Amniotic stem cell (primary cell): Measurements from ENCODE around the gene POLR2F.

Experiments
- DNase-seq: peaks from one replicate; lab custom pipeline; 2025; lab: John Stamatoyannopoulos, UW

The POLR2F gene

DNA sequence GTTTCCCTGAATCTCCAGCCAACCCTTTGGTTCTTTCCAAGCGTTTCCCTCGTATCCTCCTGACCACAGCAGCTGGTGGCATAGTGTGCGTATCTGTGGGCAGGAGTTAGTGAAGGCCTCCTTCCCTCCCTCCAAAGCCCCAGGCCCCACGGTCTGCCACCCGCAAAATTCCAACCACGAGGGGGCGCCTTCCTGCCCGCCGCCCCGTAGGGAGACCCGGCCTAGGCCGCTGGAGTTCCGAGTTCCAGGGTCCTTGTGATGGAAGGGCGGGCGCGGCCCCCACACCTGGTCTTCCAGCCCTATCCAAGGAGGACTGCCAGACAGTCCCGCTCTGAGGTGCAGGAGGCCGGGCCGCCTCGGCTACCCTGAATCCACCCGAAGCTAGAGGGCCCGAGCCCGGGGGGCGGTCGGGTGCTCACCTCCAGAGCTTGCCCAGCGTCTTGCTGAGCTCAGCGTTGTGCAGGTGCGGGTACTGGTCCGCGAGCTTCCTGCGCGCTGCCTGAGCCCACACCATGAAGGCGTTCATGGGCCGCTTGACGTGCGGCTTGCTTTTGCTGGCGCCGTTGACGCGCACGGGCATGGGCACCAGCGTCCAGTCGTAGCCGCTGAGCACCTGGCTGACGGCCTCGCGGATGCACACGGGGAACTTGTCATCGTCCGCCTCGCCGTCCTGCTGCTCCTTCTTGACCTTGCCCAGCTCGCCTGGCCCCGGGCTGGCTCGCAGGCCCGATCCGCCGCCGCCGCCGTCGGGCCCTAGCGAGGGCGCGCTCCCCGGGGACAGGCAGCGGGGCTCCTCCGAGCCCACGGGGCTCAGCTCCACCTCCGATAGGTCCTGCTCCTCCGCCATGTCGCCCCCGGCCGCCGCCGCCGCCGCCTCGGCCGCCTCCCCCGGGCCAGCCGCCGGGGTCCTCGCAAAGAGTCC lies 29.7 kb downstream of the POLR2F start:
- DNase-seq: no peak

DNA sequence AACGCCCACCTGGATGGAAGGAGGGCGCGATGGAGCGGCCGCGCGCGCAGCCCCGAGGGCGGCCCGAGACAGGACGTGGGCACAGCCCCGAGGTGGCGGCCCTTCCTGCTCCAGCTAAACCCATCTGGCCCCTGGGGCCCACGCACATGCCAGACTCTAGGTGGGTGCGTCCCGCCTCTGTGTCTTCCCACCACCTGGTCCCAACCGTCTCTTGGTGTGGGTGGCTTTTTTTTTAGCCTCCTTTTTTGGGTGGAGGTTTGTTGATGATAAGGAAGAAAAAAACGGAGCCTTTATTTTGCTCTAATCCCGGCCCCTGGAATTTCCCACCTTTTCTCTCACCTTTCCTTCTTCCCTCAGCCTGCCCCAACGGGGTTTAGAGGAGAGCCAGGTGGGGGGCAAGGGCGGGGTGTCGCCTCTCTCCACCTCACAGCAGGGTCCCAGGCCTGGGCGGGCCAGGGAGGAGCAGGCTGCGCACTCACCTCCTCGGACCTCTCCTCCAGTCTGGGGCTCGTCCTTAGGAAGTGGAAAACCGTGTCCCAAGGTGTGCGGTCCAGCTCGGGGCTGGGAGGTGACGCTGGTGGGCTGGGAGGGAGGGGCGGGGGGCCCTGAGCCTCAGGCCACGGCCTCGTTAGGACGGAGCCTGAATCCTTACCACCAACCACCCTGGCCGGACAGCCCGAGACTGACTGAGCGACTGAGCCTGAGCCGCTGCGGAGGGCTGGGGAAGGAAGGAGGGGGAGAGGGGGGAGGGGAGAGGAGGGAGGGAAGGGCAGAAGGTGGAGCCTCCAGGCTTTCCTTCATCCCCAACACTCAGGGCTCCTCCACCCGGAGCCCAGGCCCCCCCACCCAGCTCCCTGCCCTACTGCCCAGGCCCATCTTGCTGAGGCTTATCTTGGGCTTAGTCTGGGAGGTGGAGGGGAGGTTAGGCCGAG lies 30.6 kb downstream of the POLR2F start, which contains the start of gene SOX10:
Gene SOX10, minus strand, starts transcription at position 696 of the 932 bp plus-strand sequence. CDS start 771 bp downstream, outside the sequence.
- DNase-seq: no peak

DNA sequence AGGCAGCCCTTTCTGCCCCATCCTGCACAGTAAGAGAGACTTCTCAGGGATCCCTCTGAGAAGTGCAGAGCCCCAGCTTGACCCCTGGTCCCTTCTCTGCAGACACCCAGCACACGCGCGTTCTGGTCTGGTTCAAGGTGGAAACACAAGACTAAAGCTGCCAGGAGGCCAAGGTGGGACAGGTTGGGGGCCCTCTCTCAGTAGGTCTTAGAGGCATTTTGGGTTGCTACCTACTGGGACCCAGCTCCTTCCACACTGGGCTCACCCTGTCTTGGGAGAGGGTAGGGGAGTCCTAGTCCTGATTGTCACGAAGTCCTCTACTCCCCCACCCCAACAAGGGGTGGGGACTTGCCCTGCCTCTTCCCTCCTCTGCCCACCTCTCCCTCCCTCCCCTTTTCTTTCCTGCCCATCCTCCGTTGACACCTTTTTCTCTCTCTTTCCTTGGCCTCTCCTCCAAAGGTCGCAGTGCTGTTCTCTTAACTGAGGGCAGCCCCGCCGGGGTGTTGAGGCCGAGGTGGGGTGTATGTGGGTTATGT lies 31.6 kb downstream of the POLR2F start:
- no peak for DNase-seq

DNA sequence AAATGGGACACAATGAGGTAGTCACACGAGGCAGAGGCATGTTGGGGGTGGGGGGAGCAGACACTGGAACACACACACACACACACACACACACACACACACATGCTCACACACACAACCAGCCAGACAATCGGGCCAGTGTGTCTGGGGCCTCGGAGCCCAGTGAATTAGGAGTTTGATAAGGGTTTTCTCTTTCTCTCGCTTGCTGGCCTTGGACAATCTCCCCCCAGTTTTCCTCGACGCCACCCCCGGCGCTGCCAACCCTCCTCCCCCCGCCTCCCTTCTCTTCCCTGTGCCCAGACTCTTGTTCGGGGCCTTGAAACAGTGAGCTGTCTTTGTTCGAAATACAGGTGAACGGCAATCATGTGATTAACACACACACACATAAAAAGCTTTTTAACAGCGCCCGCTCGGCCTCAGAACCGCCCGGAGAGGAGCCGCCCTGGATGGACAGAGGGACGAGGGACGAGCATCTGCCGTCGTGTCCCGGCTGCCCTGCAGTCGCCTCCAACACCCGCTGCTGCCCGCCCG lies 32.3 kb downstream of the POLR2F start:
- DNase-seq: no peak

DNA sequence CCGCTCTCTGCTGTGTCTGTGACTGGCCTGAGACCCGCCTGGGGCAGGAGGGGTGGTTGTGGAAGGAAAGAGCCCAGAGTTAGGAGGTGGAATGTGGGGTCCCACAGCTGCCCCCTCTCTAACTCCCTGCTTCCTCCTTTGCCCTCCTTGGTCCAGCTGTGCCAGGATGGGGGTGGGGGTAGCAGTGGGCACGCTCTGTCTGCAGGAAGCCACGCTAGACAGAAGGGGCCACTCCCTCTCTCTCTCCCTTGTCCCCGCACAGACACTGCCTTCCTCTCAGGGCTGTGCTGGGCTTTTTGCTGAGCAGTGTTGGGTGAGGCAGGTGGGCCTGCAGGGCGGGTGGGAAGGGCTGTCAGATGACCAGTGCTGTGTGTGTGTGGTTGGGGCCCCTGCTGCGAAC lies 32.9 kb downstream of the POLR2F start:
- no peak for DNase-seq

DNA sequence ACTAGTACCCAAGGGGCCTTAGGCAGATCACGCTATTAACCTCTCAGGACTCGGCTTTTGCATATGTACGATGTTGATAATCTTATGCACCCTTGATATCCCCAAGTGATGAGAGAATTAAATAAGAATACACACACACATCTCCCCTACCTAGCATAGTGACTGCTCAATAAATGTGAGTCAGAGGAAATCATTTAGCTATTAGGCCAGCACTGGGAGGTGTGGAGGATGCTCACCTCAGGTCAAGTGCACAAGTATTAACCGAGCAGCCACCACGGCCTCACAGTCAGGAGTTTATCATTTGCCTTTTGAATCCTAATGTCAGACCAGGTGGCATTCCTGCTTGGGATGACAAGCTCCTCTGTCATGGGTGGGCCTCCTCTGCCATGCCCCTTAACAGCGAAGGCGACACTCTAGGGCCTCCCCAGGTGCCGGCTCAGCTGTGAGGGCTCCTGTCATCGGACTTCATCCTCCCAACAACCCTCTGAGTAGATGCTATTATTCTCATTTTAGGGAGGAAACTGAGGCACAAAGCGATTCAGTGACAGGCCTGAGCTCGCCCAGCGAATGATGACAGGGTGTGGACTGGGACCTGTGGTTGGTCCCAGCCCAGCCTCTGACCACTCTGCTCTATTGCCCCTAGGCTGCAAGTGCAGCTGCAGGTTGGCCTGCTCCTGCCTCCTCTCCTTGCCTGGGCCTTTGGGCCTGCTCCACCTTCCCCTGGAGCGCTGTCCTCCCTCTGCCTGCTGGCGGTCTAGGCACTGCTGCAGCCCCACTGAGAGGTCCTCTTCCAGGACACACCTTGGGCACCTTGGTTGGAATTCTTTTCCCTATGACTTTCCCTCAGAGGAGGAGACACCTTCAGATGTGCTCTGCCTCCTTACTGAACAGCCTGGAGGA lies 35.9 kb downstream of the POLR2F start:
- no peak for DNase-seq

DNA sequence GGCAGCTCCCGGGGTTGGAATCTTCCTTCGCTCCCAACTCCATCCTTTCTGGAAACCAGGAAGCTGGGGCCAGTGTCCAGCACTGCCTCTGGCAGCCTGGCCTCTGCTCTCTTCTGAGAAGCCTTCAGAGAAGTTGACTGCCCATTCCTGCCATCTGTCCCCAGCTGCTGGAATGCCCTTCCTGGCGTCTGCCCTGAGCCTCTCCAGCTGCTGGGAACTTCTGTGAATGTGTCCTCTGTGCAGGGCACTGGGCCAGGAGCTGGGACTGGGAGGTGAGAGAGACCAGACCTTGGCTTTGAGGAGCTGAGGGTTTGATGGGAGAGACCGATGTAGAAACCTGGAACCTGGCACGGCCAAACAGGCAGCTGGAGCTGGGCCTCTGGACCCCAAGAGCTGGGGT lies 36.8 kb downstream of the POLR2F start:
- no peak for DNase-seq

DNA sequence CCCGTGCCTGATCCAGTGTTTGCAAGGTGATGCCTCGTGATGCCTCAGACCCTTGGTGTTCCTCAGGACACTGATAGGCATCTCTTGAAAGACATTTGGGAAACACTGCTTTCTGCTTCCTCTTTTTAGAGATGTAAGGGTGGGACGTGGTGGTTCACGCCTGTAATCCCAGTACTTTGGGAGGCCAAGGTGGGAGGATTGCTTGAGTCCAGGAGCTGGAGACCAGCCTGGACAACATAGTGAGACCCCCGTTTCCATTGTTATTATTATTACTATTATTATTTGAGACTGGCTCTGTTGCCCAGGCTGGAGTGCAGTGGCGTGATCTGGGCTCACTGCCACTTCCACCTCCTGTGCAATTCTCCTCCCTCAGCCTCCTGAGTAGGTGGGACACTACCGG lies 37.4 kb downstream of the POLR2F start:
- DNase-seq: no peak

DNA sequence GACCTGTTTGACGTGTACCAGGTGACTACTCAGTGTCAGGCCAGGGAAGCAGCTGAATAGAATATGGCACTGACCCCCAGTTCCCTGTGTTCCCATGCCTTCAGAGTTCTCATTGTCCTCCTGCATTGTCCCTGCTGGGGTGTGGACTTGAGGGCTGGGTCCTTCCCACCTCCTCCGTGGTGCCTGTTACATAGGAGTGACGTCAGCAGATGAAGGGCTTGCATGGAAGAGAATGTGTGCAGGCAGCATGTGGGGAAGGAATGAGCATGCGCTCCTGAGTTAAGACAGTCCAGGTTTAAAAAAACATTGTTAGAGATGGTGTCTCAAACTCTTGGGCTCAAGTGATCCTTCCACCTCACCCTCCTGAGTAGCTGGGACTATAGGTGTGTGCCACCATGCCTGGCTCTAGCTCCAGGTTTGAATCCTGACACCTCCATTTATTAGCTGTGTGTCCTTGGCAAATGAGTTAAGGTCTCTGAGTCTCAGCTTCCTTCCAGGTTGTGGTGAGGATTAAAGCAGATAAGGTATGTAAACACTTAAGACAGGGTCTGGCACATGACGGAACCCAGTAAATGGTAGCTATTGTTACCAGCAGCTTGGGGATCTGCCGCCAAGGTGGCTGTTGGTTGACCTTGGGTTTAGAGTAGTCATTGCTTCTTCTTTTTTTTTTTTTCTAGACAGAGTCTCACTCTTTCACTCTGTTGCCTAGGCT lies 38.4 kb downstream of the POLR2F start:
- DNase-seq: no peak

DNA sequence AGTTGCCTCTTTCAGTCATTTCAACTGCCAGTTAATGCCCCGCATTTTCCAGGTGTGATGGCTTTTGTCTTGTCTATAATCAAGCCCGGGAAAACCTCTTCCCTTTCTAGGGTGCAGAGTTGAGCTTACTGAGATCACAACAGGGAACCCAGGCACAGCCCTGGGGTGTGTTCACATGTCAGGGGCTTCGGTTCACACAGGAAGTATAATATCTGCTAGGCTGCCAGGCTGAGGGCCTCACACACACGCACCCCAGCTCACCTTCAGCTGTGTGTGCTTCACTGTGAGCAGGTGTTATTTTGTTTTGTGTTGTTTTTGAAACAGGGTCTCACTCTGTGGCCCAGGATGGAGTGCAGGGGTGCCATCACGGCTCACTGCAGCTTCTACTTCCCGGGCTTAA lies 40.5 kb downstream of the POLR2F start:
- no peak for DNase-seq

GRCh38 chr22:37994982-37995381 lies 41.5 kb downstream of the POLR2F start:
- DNase-seq: no peak

DNA sequence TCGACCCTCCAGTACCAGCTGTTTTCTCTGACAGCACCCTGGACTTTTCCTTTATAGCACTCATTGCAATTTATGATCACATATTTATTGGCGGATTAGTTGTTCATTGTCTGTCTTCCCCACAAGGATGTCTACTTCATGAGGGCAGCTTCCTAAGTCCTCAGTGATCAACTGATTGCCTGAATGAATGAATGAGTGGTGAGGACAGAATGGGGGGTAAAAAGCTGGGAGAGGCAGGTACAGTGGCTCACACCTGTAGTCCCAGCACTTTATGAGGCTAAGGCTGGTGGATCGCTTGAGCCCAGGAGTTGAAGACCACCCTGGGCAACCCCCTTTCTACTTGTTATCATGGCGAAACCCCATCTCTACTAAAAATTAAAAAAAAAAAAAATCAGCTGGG lies 42.0 kb downstream of the POLR2F start:
- DNase-seq: no peak

- no peak for DNase-seq
Measured at GRCh38 chr22:37996079-37996478, 42.6 kb downstream of the POLR2F start.

GRCh38 chr22:37996515-37997246 lies 43.2 kb downstream of the POLR2F start:
- no peak for DNase-seq

DNA sequence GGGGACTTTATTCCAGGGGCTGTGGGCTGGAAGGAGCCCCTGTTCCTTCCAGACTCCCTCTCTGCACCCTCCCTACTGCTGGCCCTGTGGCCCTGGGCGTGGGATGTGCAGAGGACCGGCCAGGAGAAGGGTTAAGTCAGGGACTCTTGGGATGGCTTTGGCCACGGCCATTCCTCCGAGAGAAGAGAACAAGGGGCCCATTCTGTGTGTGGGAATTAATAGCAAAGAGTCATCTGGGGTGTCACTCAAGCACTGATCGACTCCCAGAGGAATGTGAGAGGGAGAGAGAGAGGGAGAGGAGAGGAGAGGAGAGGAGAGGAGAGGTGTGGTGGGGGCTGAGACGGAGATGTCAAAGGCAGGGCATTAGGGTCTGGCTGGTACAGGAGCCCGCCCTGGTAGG lies 45.0 kb downstream of the POLR2F start:
- no peak for DNase-seq

DNA sequence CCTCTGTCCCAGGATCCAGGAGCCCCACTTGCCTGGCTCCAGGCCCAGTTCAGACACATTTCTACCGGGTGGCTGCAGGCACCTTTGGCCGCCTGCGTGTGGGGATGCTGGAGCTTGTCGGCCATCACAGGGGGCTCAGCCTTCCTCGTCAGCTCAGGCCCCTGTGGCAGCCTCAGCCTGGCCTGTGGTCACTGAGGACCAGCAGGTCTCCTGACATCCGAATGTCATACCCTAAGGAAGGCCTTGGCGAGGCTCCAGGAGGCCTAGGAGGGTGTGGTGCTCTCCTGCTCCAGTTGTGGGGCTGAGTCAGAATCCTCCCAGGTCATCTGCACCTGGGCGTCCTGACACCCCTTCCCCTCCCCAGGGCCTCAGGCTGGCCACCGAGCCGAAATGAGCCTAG lies 45.7 kb downstream of the POLR2F start:
- DNase-seq: no peak

GRCh38 chr22:37999640-38000272 lies 46.3 kb downstream of the POLR2F start:
- DNase-seq: no peak

GRCh38 chr22:38005943-38006342 lies 52.4 kb downstream of the POLR2F start:
- no peak for DNase-seq

DNA sequence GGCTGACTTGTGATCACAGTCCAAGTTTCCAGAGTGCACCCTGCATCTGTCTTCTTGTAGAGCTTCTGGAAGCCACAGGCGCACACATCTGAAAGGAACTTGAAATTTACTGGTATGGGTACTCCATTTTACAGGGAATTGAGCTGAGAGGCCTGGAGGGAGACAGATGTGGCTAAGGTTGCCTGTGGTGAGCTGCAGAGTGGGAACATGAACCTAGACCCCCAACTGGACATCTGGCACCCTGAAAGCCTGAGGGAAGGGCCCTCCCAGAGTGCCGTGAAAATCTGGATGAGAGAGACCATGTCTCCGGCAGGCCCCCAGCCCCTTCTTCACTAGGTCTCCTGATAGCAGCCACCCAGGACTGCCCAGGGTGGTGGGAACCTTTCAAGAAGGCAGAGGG lies 53.4 kb downstream of the POLR2F start:
- no peak for DNase-seq
